PC-3 (cell line): ENCODE data around the gene SCIMP. TPM values are rescaled to one million over a fixed set of nuclear protein-coding genes. Genes with fewer than 3 reads are reported as not detected.
"Not testable (repeated sequence)": the region's sequence is repeated elsewhere in the genome, so short reads cannot be mapped to it uniquely, and the experiment has no call there.

Source experiments
- ATAC-seq: fragments of 200-7000 bp; cut with Tn5 transposase; 2 replicates; pipeline ENCODE4 v1.9.1; 2020; ENCODE audit warnings: mild to moderate bottlenecking, moderate library complexity
- BruUV-seq: library from RNA; stranded (reverse); fragments of 400-500 nt; replicated peaks from 2 replicates; lab custom pipeline; 2021; lab: Mats Ljungman, UMichigan
- CTCF ChIA-PET: fragments of 300-600 bp; sonication (Branson Sonifier 250); formaldehyde crosslinking; loops from one replicate; lab custom pipeline; 2022; ENCODE audit warnings: antibody characterized with exemption; lab: Charles Lee
- POLR2A ChIA-PET: fragments of 300-600 bp; sonication (Branson Sonifier 250); formaldehyde crosslinking; loops from one replicate; lab custom pipeline; 2022; ENCODE audit warnings: antibody characterized with exemption; ENCODE audit not compliant: unreplicated experiment; lab: Charles Lee
- DNase-seq: peaks from one replicate; pipeline ENCODE4 v3.0.0-alpha.2; 2015
- H2AFZ ChIP-seq: fragments of 300-600 bp; sonication (generic); 2 replicates; pipeline ENCODE4 v1.6.0; 2016; ENCODE audit warnings: antibody characterized with exemption, low read length
- H3F3A ChIP-seq: fragments of 300-600 bp; sonication (generic); one replicate; pipeline ENCODE4 v1.6.0; 2017; ENCODE audit warnings: antibody characterized with exemption, low read length, control low read depth, mild to moderate bottlenecking; ENCODE audit not compliant: unreplicated experiment
- H3K27ac ChIP-seq: fragments of 300-600 bp; sonication (generic); 2 replicates; pipeline ENCODE4 v1.5.1; 2016; ENCODE audit warnings: mild to moderate bottlenecking, low read length
- H3K27me3 ChIP-seq: fragments of 300-600 bp; sonication (generic); 2 replicates; pipeline ENCODE4 v1.6.1; 2016; ENCODE audit warnings: low read length, mixed read lengths
- H3K36me3 ChIP-seq: fragments of 300-600 bp; sonication (generic); 2 replicates; pipeline ENCODE4 v1.6.1; 2016; ENCODE audit warnings: low read depth, mixed run types, low read length, mixed read lengths
- H3K4me1 ChIP-seq: fragments of 300-600 bp; sonication (generic); 2 replicates; pipeline ENCODE4 v1.5.1; 2016; ENCODE audit warnings: low read length; ENCODE audit not compliant: insufficient read depth
- H3K4me2 ChIP-seq: fragments of 300-600 bp; sonication (generic); 2 replicates; pipeline ENCODE4 v1.6.0; 2016; ENCODE audit warnings: low read length
- H3K4me3 ChIP-seq: fragments of 300-600 bp; sonication (generic); 2 replicates; pipeline ENCODE4 v1.5.1; 2016; ENCODE audit warnings: mild to moderate bottlenecking, low read length, mixed read lengths
- H3K79me2 ChIP-seq: fragments of 300-600 bp; sonication (generic); 2 replicates; pipeline ENCODE4 v1.6.1; 2017; ENCODE audit warnings: low read length, mixed read lengths
- H3K9ac ChIP-seq: fragments of 300-600 bp; sonication (generic); 2 replicates; pipeline ENCODE4 v1.6.0; 2016; ENCODE audit warnings: mild to moderate bottlenecking, low read length
- H3K9me2 ChIP-seq: fragments of 300-600 bp; sonication (generic); replicated peaks from 2 replicates; pipeline ENCODE4 v1.6.1; 2016; ENCODE audit warnings: mixed run types, low read length, mixed read lengths
- H3K9me3 ChIP-seq: fragments of 300-600 bp; sonication (generic); 2 replicates; pipeline ENCODE4 v1.6.1; 2016; ENCODE audit warnings: low read length, mixed read lengths
- H4K20me1 ChIP-seq: fragments of 300-600 bp; sonication (generic); 2 replicates; pipeline ENCODE4 v1.6.1; 2016; ENCODE audit warnings: low read length, mixed read lengths
- CTCF ChIP-seq: fragments of 300-600 bp; sonication (generic); conservative IDR thresholded peaks from 2 replicates; pipeline ENCODE4 v1.5.1; 2017; ENCODE audit warnings: antibody characterized with exemption, low read depth, mild to moderate bottlenecking, low read length
- EZH2 ChIP-seq: fragments of 300-600 bp; sonication (generic); IDR thresholded peaks from one replicate; pipeline ENCODE4 v1.6.1; 2017; ENCODE audit warnings: antibody characterized with exemption, mild to moderate bottlenecking, low read length; ENCODE audit not compliant: unreplicated experiment
- EZH2phosphoT487 ChIP-seq: fragments of 300-600 bp; sonication (generic); IDR thresholded peaks from 2 replicates; pipeline ENCODE4 v1.6.1; 2018; ENCODE audit warnings: mild to moderate bottlenecking, antibody characterized with exemption, low read length, borderline replicate concordance
- intact Hi-C: fragments of 100-400 bp; cut with micrococcal nuclease; formaldehyde crosslinking; loops from 2 replicates; pipeline ENCODE4 v1.9.0; 2023
- total RNA-seq: library from RNA; depleted of rRNA; stranded (reverse); fragments of >200 nt; gene quantifications from 2 replicates; pipeline ENCODE4 v1.2.3, GENCODE V29; 2014; rRNA removed

Gene SCIMP
- total RNA-seq, 1 experiment from 2014 or later, result not detected

- H4K20me1 ChIP-seq, result no peaks in the 10 kb centered on the region
- intact Hi-C loops, result no loop called here
- no peak overlapping the region for H2AFZ ChIP-seq
- no peaks in the 10 kb centered on the region for H3K4me1 ChIP-seq
- BruUV-seq, result no TSS peak
- H3K9me3 ChIP-seq, result no peaks in the 10 kb centered on the region
- no peak overlapping the region for H3K4me3 ChIP-seq
- H3F3A ChIP-seq, result no peaks in the 10 kb centered on the region
- no peaks in the 10 kb centered on the region for H3K27me3 ChIP-seq
- ATAC-seq (no peak), DNase-seq (no peak)
- no peak overlapping the region for H3K4me2 ChIP-seq
- no peaks in the 10 kb centered on the region for H3K36me3 ChIP-seq
- POLR2A ChIA-PET, result no interaction called here
- no peaks in the 10 kb centered on the region for H3K9me2 ChIP-seq
- TF ChIP-seq EZH2phosphoT487 (no peak), EZH2 (no peak), CTCF (no peak)
- no peaks in the 10 kb centered on the region for H3K79me2 ChIP-seq
- CTCF ChIA-PET, result no interaction called here
- no peak overlapping the region for H3K9ac ChIP-seq
- H3K27ac ChIP-seq, result no peak overlapping the region
Measured at GRCh38 chr17:5164436-5164835, 70.2 kb downstream of the SCIMP start.

- H3K79me2 ChIP-seq, H3K27me3 ChIP-seq, BruUV-seq, H4K20me1 ChIP-seq, POLR2A ChIA-PET, CTCF ChIA-PET, H3K27ac ChIP-seq, H2AFZ ChIP-seq, H3K4me3 ChIP-seq, H3K36me3 ChIP-seq, intact Hi-C loops, H3K9me3 ChIP-seq, ATAC-seq, H3K4me1 ChIP-seq, H3K9ac ChIP-seq, H3F3A ChIP-seq, H3K9me2 ChIP-seq, DNase-seq, H3K4me2 ChIP-seq: not testable (repeated sequence)
Measured at GRCh38 chr17:5161793-5162192, 72.9 kb downstream of the SCIMP start.

GRCh38 chr17:5160702-5161101 is 74.0 kb downstream of the SCIMP start:
- H3K9me2 ChIP-seq, intact Hi-C loops: not testable (repeated sequence)

More at GRCh38 chr17:5160702-5161101, 74.0 kb downstream of the SCIMP start:
- H3K9me3 ChIP-seq, H3K4me1 ChIP-seq, H3K4me2 ChIP-seq, POLR2A ChIA-PET, H2AFZ ChIP-seq, H3K9ac ChIP-seq, H3K4me3 ChIP-seq, H3K27me3 ChIP-seq, BruUV-seq, DNase-seq, ATAC-seq, H3F3A ChIP-seq, CTCF ChIA-PET, H4K20me1 ChIP-seq, H3K36me3 ChIP-seq, H3K79me2 ChIP-seq, H3K27ac ChIP-seq: not testable (repeated sequence)

Other genes with a start within 250 kb of the SCIMP start
- gene CAMTA2, start 247.2 kb downstream of the SCIMP start, total RNA-seq, result 6.2 and 27.2 TPM in 2 replicates
- not detected in 2 replicates for gene INCA1, start 237.3 kb downstream of the SCIMP start, total RNA-seq
- gene KIF1C, start 236.9 kb downstream of the SCIMP start, total RNA-seq, result 60.9 and 67.9 TPM in 2 replicates
- not detected in 2 replicates for gene SLC52A1, start 199.4 kb downstream of the SCIMP start, total RNA-seq
- 0.58 and 0.84 TPM in 2 replicates for gene ZFP3, start 156.4 kb downstream of the SCIMP start, total RNA-seq
- 3.5 and 4.7 TPM in 2 replicates for gene ZNF232, start 123.0 kb downstream of the SCIMP start, total RNA-seq
- not detected in 2 replicates for gene USP6, start 118.8 kb downstream of the SCIMP start, total RNA-seq
- 1.7 and 9.4 TPM in 2 replicates for gene ZNF594, start 43.0 kb downstream of the SCIMP start, total RNA-seq
- 22.1 and 24.4 TPM in 2 replicates for gene RABEP1, start 47.4 kb upstream of the SCIMP start, total RNA-seq
- 83.6 and 103 TPM in 2 replicates for gene NUP88, start 184.8 kb upstream of the SCIMP start, total RNA-seq
- gene RPAIN, start 185.3 kb upstream of the SCIMP start, total RNA-seq, result 46.1 and 47.9 TPM in 2 replicates
- 303 and 308 TPM in 2 replicates for gene C1QBP, start 204.3 kb upstream of the SCIMP start, total RNA-seq
- gene DHX33, start 234.1 kb upstream of the SCIMP start, total RNA-seq, result 12.6 and 14.2 TPM in 2 replicates